H9 (cell line): ENCODE data around the gene PNMT. TPM values are rescaled to one million over a fixed set of nuclear protein-coding genes. Genes with fewer than 3 reads are reported as not detected.

Source experiments
- DNase-seq: peaks from one replicate; pipeline ENCODE4 v3.0.0-alpha.2; 2017
- H2AFZ ChIP-seq: one replicate; pipeline ENCODE4 v1.6.1; 2013; ENCODE audit warnings: mild to moderate bottlenecking, low read length, control low read depth, moderate library complexity
- H2AK5ac ChIP-seq: 2 replicates; pipeline ENCODE4 v1.6.1; 2013; ENCODE audit warnings: low read length, control low read depth, mixed read lengths; ENCODE audit not compliant: insufficient read length
- H2BK120ac ChIP-seq: one replicate; pipeline ENCODE4 v1.6.1; 2013; ENCODE audit warnings: low read depth, mild to moderate bottlenecking, low read length, control low read depth, inconsistent platforms; ENCODE audit not compliant: poor library complexity, severe bottlenecking
- H2BK12ac ChIP-seq: 2 replicates; pipeline ENCODE4 v1.6.1; 2013; ENCODE audit warnings: low read length, control low read depth, mixed read lengths, low read depth; ENCODE audit not compliant: insufficient read length
- H2BK15ac ChIP-seq: 2 replicates; pipeline ENCODE4 v1.6.1; 2013; ENCODE audit warnings: low read depth, low read length, control low read depth
- H2BK20ac ChIP-seq: one replicate; pipeline ENCODE4 v1.6.1; 2013; ENCODE audit warnings: low read depth, mild to moderate bottlenecking, low read length, control low read depth, inconsistent platforms; ENCODE audit not compliant: poor library complexity, severe bottlenecking
- H2BK5ac ChIP-seq: 2 replicates; pipeline ENCODE4 v1.6.1; 2013; ENCODE audit warnings: low read length, control low read depth, mixed read lengths; ENCODE audit not compliant: insufficient read length
- H3K14ac ChIP-seq: 2 replicates; pipeline ENCODE4 v1.6.1; 2013; ENCODE audit warnings: low read length, control low read depth; ENCODE audit not compliant: insufficient read depth
- H3K18ac ChIP-seq: 2 replicates; pipeline ENCODE4 v1.6.1; 2013; ENCODE audit warnings: low read depth, mild to moderate bottlenecking, mixed read lengths, low read length, control low read depth; ENCODE audit not compliant: insufficient read length
- H3K23ac ChIP-seq: 2 replicates; pipeline ENCODE4 v1.6.1; 2013; ENCODE audit warnings: low read length, control low read depth, mixed read lengths, low read depth; ENCODE audit not compliant: insufficient read length
- H3K23me2 ChIP-seq: 2 replicates; pipeline ENCODE4 v1.6.1; 2013; ENCODE audit warnings: low read depth, mild to moderate bottlenecking, mixed read lengths, low read length, control low read depth; ENCODE audit not compliant: insufficient read length, poor library complexity, severe bottlenecking
- H3K27ac ChIP-seq: 2 replicates; pipeline ENCODE4 v1.5.1; 2013; ENCODE audit warnings: low read length, control low read depth, mixed read lengths, low read depth; ENCODE audit not compliant: insufficient read length
- H3K27me3 ChIP-seq: 2 replicates; pipeline ENCODE4 v1.6.1; 2013; ENCODE audit warnings: low read length, control low read depth, inconsistent platforms; ENCODE audit not compliant: insufficient read depth
- H3K4ac ChIP-seq: 2 replicates; pipeline ENCODE4 v1.6.1; 2013; ENCODE audit warnings: low read depth, mild to moderate bottlenecking, control low read depth, inconsistent platforms, low read length, moderate library complexity
- H3K4me1 ChIP-seq: 2 replicates; pipeline ENCODE4 v1.6.1; 2013; ENCODE audit warnings: low read length, control low read depth, inconsistent platforms; ENCODE audit not compliant: insufficient read depth
- H3K4me2 ChIP-seq: 2 replicates; pipeline ENCODE4 v1.6.1; 2013; ENCODE audit warnings: low read length, control low read depth, mixed read lengths; ENCODE audit not compliant: insufficient read length, insufficient read depth
- H3K56ac ChIP-seq: 2 replicates; pipeline ENCODE4 v1.6.1; 2013; ENCODE audit warnings: low read depth, mild to moderate bottlenecking, mixed read lengths, low read length, control low read depth; ENCODE audit not compliant: insufficient read length
- H3K79me1 ChIP-seq: 2 replicates; pipeline ENCODE4 v1.6.1; 2013; ENCODE audit warnings: low read depth, mild to moderate bottlenecking, moderate library complexity, low read length, control low read depth, inconsistent platforms; ENCODE audit not compliant: insufficient read depth, poor library complexity, severe bottlenecking
- H3K79me2 ChIP-seq: 2 replicates; pipeline ENCODE4 v1.6.1; 2013; ENCODE audit warnings: low read length, control low read depth, inconsistent platforms; ENCODE audit not compliant: insufficient read depth
- H3K9ac ChIP-seq: 2 replicates; pipeline ENCODE4 v1.6.1; 2013; ENCODE audit warnings: low read length, control low read depth, mixed read lengths; ENCODE audit not compliant: insufficient read length; ENCODE audit errors: extremely low read depth
- H3K9me3 ChIP-seq: one replicate; pipeline ENCODE4 v1.6.1; 2013; ENCODE audit warnings: low read depth, low read length, inconsistent platforms; ENCODE audit not compliant: control insufficient read depth
- H3T11ph ChIP-seq: one replicate; pipeline ENCODE4 v1.6.1; 2013; ENCODE audit warnings: mild to moderate bottlenecking, low read length, control low read depth, inconsistent platforms
- H4K20me1 ChIP-seq: one replicate; pipeline ENCODE4 v1.6.1; 2013; ENCODE audit not compliant: control insufficient read depth, insufficient read length, insufficient read depth
- H4K5ac ChIP-seq: 2 replicates; pipeline ENCODE4 v1.6.1; 2013; ENCODE audit warnings: low read depth, mild to moderate bottlenecking, mixed read lengths, low read length, control low read depth; ENCODE audit not compliant: insufficient read length
- H4K8ac ChIP-seq: replicated peaks from 2 replicates; pipeline ENCODE4 v1.6.1; 2013; ENCODE audit warnings: low read length, control low read depth, mixed read lengths, low read depth; ENCODE audit not compliant: insufficient read length
- H4K91ac ChIP-seq: 2 replicates; pipeline ENCODE4 v1.6.1; 2013; ENCODE audit warnings: low read depth, mild to moderate bottlenecking, moderate library complexity, mixed read lengths, low read length, control low read depth; ENCODE audit not compliant: insufficient read length
- H3K27ac Mint-ChIP-seq, 3 experiments: 2 replicates in 2 of 3; 3 replicates in 1 of 3; pipeline ENCODE4 v1.8.0; 2020 to 2021; ENCODE audit warnings: mixed read lengths in 3 of 3, mild to moderate bottlenecking in 1 of 3, moderate library complexity in 1 of 3
- H3K27me3 Mint-ChIP-seq: 2 replicates; pipeline ENCODE4 v1.8.0; 2021; ENCODE audit warnings: low read depth, mild to moderate bottlenecking, moderate library complexity, mixed read lengths
- H3K36me3 Mint-ChIP-seq, 3 experiments: 2 replicates in 2 of 3; 3 replicates in 1 of 3; pipeline ENCODE4 v1.8.0; 2020 to 2021; ENCODE audit warnings: low read depth in 3 of 3, mixed read lengths in 3 of 3; ENCODE audit not compliant: insufficient read depth in 1 of 3
- H3K4me1 Mint-ChIP-seq, 2 experiments: 2 replicates each; pipeline ENCODE4 v1.8.0; 2020; ENCODE audit warnings: mixed read lengths in 2 of 2
- H3K4me3 Mint-ChIP-seq, 2 experiments: 2 replicates in 1 of 2; 3 replicates in 1 of 2; pipeline ENCODE4 v1.8.0; 2020 to 2021; ENCODE audit warnings: mild to moderate bottlenecking in 2 of 2, mixed read lengths in 2 of 2, moderate library complexity in 1 of 2
- H3K9me3 Mint-ChIP-seq, 2 experiments: 2 replicates in 1 of 2; 3 replicates in 1 of 2; pipeline ENCODE4 v1.8.0; 2020; ENCODE audit warnings: mild to moderate bottlenecking in 2 of 2, mixed read lengths in 2 of 2, moderate library complexity in 1 of 2
- CTCF ChIP-seq: fragments of 200-600 bp; sonication (generic); conservative IDR thresholded peaks from 3 replicates; pipeline ENCODE4 v1.8.0; 2021; ENCODE audit warnings: antibody characterized with exemption, mild to moderate bottlenecking
- WGBS: extraction: QIAGEN DNeasy Blood & Tissue Kit; methylation state at CpG from one replicate; pipeline ENCODE4 v1.1.7; 2013; ENCODE audit warnings: missing lambda C conversion rate, low lambda C conversion rate, mixed read lengths; ENCODE audit not compliant: insufficient read length; ENCODE audit errors: extremely low coverage; 5-methylcytosine and 5-hydroxymethylcytosine counted together
- total RNA-seq: library from RNA; stranded (reverse); gene quantifications from 2 replicates; pipeline ENCODE4 v1.2.1, GENCODE V29; 2021

PNMT gene
- total RNA-seq, 1 experiment from 2014 or later: 2.1 TPM

- no peak overlapping the region for H3K23ac ChIP-seq
- no peak overlapping the region for H3K56ac ChIP-seq
- Mint-ChIP-seq H3K27ac (no peak overlapping the region), H3K36me3 (peaks cover 4 to 9% (median 6%) of the 10 kb centered on the region in 3 experiments; a peak in 6 of 7 replicates), H3K4me3 (0 out of 5 replicates have a peak overlapping the region, but pooled peaks of 1 of the 2 experiments have one; percentile 53), H3K27me3 (peaks cover 58% of the 10 kb centered on the region), H3K4me1 (peaks cover 33 to 50% of the 10 kb centered on the region in 2 experiments), H3K9me3 (no peaks in the 10 kb centered on the region; a peak in 1 of 5 replicates)
- no peak overlapping the region for H3T11ph ChIP-seq
- no peaks in the 10 kb centered on the region for H3K79me2 ChIP-seq
- no peak overlapping the region for H3K27ac ChIP-seq
- no peak overlapping the region for H3K4me2 ChIP-seq
- peaks cover 3% of the 10 kb centered on the region; the same call in 1 of the 2 replicates for H3K27me3 ChIP-seq
- H4K20me1 ChIP-seq: no peaks in the 10 kb centered on the region
- no peak overlapping the region for H2BK120ac ChIP-seq
- TF ChIP-seq CTCF: peak; percentile 37; the same call in 1 of the 3 replicates
- H2AK5ac ChIP-seq: no peak overlapping the region
- H4K5ac ChIP-seq: no peak overlapping the region
- no peak overlapping the region for H2BK12ac ChIP-seq
- peaks cover 6% of the 10 kb centered on the region for H3K23me2 ChIP-seq
- H3K9me3 ChIP-seq: no peaks in the 10 kb centered on the region
- no peak overlapping the region for H4K8ac ChIP-seq
- H2AFZ ChIP-seq: no peak overlapping the region
- peak; percentile 64 for DNase-seq
- no peak overlapping the region for H2BK20ac ChIP-seq
- no peak overlapping the region for H4K91ac ChIP-seq
- no peak overlapping the region for H3K18ac ChIP-seq
- no CpG with 5 or more reads among the region's 17 CpGs for WGBS
- H3K4me1 ChIP-seq: peaks cover 6% of the 10 kb centered on the region; the same call in 1 of the 2 replicates
- no peak overlapping the region for H3K4ac ChIP-seq
- no peak overlapping the region for H2BK5ac ChIP-seq
- H3K9ac ChIP-seq: no peak overlapping the region
- H3K79me1 ChIP-seq: no peaks in the 10 kb centered on the region
- no peak overlapping the region for H2BK15ac ChIP-seq
- no peak overlapping the region for H3K14ac ChIP-seq
These were observed 2.5 kb upstream of the PNMT start for GRCh38 chr17:39665642-39666224.
